OCI-LY3 (cell line): ENCODE data around the gene RALBP1.

ENCODE experiments used
- EZH2phosphoT487 ChIP-seq: fragments of 200-600 bp; shearing (Covaris generic); IDR thresholded peaks from 2 replicates; pipeline ENCODE4 v1.6.1; 2018; ENCODE audit warnings: antibody characterized with exemption, mixed run types, low read depth
- TF ChIP-seq, protein P1 (sequence below): fragments of 200-600, 300-600 bp; sonication (generic); IDR thresholded peaks from 2 replicates; pipeline ENCODE4 v1.5.1; 2014; ENCODE audit warnings: antibody characterized with exemption, low read length, low read depth

DNA sequence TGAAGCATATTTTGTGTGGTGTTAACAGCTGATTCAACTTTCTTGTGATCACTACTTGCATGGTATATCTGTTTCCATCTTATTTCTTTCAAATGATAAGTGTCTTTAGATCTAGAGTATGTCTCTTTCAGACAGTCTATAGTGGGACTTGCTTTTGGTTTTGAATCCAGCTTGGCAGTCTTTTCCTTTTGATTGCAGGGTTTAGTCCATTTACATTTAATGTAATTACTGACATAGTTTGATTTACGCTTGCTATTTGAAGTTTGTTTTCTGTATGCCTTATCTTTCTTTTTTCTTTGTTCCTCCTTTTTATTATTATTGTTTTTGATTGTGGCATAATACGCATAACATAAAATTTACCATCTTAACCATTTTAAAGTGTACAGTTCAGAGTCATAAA lies 9.2 kb upstream of the RALBP1 start:
- TF ChIP-seq, protein P1, sequence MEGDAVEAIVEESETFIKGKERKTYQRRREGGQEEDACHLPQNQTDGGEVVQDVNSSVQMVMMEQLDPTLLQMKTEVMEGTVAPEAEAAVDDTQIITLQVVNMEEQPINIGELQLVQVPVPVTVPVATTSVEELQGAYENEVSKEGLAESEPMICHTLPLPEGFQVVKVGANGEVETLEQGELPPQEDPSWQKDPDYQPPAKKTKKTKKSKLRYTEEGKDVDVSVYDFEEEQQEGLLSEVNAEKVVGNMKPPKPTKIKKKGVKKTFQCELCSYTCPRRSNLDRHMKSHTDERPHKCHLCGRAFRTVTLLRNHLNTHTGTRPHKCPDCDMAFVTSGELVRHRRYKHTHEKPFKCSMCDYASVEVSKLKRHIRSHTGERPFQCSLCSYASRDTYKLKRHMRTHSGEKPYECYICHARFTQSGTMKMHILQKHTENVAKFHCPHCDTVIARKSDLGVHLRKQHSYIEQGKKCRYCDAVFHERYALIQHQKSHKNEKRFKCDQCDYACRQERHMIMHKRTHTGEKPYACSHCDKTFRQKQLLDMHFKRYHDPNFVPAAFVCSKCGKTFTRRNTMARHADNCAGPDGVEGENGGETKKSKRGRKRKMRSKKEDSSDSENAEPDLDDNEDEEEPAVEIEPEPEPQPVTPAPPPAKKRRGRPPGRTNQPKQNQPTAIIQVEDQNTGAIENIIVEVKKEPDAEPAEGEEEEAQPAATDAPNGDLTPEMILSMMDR, result no peak
- TF ChIP-seq EZH2phosphoT487, result no peak
